ENCODE data around the gene GLG1.

DNA sequence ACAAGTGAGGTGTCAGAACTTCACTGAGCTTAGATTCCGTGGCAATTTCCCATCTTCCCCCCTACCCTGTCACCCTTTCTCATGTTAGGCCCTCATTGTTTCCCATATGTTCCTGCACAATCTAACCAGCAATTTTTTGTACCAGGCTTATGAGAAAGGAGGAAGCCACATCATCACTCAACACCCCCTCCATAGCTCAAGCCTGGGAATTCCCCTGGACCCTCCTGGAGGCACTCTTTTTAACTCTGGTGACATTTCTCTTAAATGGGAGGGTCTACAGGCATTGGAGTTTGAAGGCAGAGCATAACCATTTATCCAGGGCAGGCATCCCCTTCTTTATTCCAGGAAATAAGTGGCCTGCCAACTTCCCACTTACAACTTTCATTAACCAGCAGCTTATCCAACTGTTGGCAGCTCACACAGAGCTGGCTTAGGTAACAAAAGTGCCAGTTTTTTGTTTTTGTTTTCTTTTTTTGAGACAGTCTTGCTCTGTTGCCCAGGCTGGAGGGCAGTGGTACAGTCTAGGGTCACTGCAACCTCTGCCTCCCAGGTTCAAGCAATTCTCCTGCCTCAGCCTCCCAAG, 10.4 kb upstream of the GLG1 start:
- TF ChIP-seq POLR2A (IDR thresholded peaks at IDR 0.05), result no peak
- no peak for TF ChIP-seq CTCF (IDR thresholded peaks at IDR 0.05)
